Panc1 (cell line): ENCODE measurements around the gene RFX2. TPM values are rescaled to one million over a fixed set of nuclear protein-coding genes. Genes with fewer than 3 reads are reported as not detected.

Experiments used
- ATAC-seq: fragments of 200-7000 bp; cut with Tn5 transposase; 2 replicates; pipeline ENCODE4 v1.9.1; 2020; ENCODE audit warnings: mild to moderate bottlenecking, moderate library complexity
- BruUV-seq: library from RNA; stranded (reverse); fragments of 400-500 nt; replicated peaks from 2 replicates; lab custom pipeline; 2021; lab: Mats Ljungman, UMichigan
- CTCF ChIA-PET: fragments of 300-600 bp; sonication (Branson Sonifier 250); formaldehyde crosslinking; loops from one replicate; lab custom pipeline; 2022; ENCODE audit warnings: antibody characterized with exemption; lab: Charles Lee
- POLR2A ChIA-PET: fragments of 300-600 bp; sonication (Branson Sonifier 250); formaldehyde crosslinking; loops from one replicate; lab custom pipeline; 2022; ENCODE audit warnings: antibody characterized with exemption; lab: Charles Lee
- DNase-seq: peaks from one replicate; pipeline ENCODE4 v3.0.0-alpha.2; 2010; ENCODE audit warnings: low read depth, low spot score
- H3K27ac ChIP-seq: 2 replicates; pipeline ENCODE4 v1.5.1; 2011; ENCODE audit warnings: mild to moderate bottlenecking, low read length, inconsistent platforms
- H3K27me3 ChIP-seq: fragments of 200-500 bp; sonication (Bioruptor generic); 2 replicates; pipeline ENCODE4 v1.6.0; 2014; ENCODE audit warnings: low read length, inconsistent platforms; ENCODE audit not compliant: control insufficient read depth, insufficient read depth
- H3K36me3 ChIP-seq: fragments of 200-500 bp; sonication (Bioruptor generic); 2 replicates; pipeline ENCODE4 v1.5.1; 2014; ENCODE audit warnings: inconsistent platforms, mild to moderate bottlenecking, low read length, moderate library complexity; ENCODE audit not compliant: control insufficient read depth, insufficient read depth
- H3K4me1 ChIP-seq: 2 replicates; pipeline ENCODE4 v1.5.1; 2011; ENCODE audit warnings: inconsistent platforms, mild to moderate bottlenecking, low read length, moderate library complexity; ENCODE audit not compliant: control insufficient read depth, insufficient read depth
- H3K4me3 ChIP-seq, 2 experiments: 2 replicates each; pipeline ENCODE4 v1.5.1; 2011 to 2012; ENCODE audit warnings: low read depth in 2 of 2, low read length in 2 of 2, mild to moderate bottlenecking in 2 of 2, inconsistent platforms in 1 of 2, moderate library complexity in 1 of 2
- H3K9me3 ChIP-seq: fragments of 200-500 bp; sonication (Bioruptor generic); 2 replicates; pipeline ENCODE4 v1.5.1; 2014; ENCODE audit warnings: low read depth, mild to moderate bottlenecking, inconsistent platforms, low read length, moderate library complexity; ENCODE audit not compliant: control insufficient read depth, insufficient read depth
- POLR2AphosphoS5 ChIP-seq: IDR thresholded peaks from 2 replicates; pipeline ENCODE4 v1.6.1; 2012; ENCODE audit warnings: mild to moderate bottlenecking, low read depth, low read length, moderate library complexity
- REST ChIP-seq, 2 experiments: IDR thresholded peaks; 2 replicates each; pipeline ENCODE4 v1.6.1; 2011 to 2012; ENCODE audit warnings: low read depth in 2 of 2, control low read depth in 1 of 2, low read length in 1 of 2, mild to moderate bottlenecking in 1 of 2, moderate library complexity in 1 of 2; ENCODE audit not compliant: insufficient read depth in 1 of 2
- SIN3A ChIP-seq: IDR thresholded peaks from 2 replicates; pipeline ENCODE4 v1.6.1; 2012; ENCODE audit warnings: low read depth, mild to moderate bottlenecking, low read length, moderate library complexity, borderline replicate concordance; ENCODE audit not compliant: insufficient read depth
- TCF7L2 ChIP-seq: IDR thresholded peaks from 2 replicates; pipeline ENCODE4 v1.6.1; 2011; ENCODE audit warnings: mild to moderate bottlenecking, low read depth, low read length, inconsistent platforms
- in situ Hi-C: cut with HindIII; loops from 2 replicates; pipeline ENCODE4 v1.10.0; 2016; ENCODE audit warnings: low sequenced_read_pairs, low pct_unique_long_range_greater_than_20kb
- intact Hi-C: fragments of 100-400 bp; cut with micrococcal nuclease; formaldehyde crosslinking; loops from one replicate; pipeline ENCODE4 v1.10.0; 2022; ENCODE audit not compliant: unreplicated experiment
- total RNA-seq: library from RNA; stranded (reverse); gene quantifications from one replicate; pipeline ENCODE4 v1.2.1, GENCODE V29; 2021; ENCODE audit not compliant: unreplicated experiment
- TF ChIP-seq, protein P1 (sequence below): fragments of 450-650 bp; IDR thresholded peaks from 2 replicates; pipeline ENCODE4 v1.5.1; 2017; ENCODE audit warnings: mild to moderate bottlenecking

Gene RFX2
- total RNA-seq, 1 experiment from 2014 or later: 8.0 TPM

- no peak overlapping the region for H3K4me3 ChIP-seq
- no peaks in the 10 kb centered on the region for H3K27me3 ChIP-seq
- no peak overlapping the region for H3K27ac ChIP-seq
- intact Hi-C loops (no loop called here), in situ Hi-C loops (no loop called here)
- H3K36me3 ChIP-seq: no peaks in the 10 kb centered on the region
- ATAC-seq: no peak
- CTCF ChIA-PET: no interaction called here
- TF ChIP-seq REST (IDR thresholded peaks at IDR 0.05; ENCODE audit: insufficient read depth in 1 of 2, low read depth in 2 of 2, low read length in 1 of 2) (no peak), TCF7L2 (no peak), POLR2AphosphoS5 (no peak), SIN3A (no peak)
- TF ChIP-seq, protein P1, sequence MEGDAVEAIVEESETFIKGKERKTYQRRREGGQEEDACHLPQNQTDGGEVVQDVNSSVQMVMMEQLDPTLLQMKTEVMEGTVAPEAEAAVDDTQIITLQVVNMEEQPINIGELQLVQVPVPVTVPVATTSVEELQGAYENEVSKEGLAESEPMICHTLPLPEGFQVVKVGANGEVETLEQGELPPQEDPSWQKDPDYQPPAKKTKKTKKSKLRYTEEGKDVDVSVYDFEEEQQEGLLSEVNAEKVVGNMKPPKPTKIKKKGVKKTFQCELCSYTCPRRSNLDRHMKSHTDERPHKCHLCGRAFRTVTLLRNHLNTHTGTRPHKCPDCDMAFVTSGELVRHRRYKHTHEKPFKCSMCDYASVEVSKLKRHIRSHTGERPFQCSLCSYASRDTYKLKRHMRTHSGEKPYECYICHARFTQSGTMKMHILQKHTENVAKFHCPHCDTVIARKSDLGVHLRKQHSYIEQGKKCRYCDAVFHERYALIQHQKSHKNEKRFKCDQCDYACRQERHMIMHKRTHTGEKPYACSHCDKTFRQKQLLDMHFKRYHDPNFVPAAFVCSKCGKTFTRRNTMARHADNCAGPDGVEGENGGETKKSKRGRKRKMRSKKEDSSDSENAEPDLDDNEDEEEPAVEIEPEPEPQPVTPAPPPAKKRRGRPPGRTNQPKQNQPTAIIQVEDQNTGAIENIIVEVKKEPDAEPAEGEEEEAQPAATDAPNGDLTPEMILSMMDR: no peak
- DNase-seq: no peak
- no peaks in the 10 kb centered on the region for H3K9me3 ChIP-seq
- POLR2A ChIA-PET: no interaction called here
- no TSS peak for BruUV-seq
- 0 out of 2 replicates have a peak, but pooled peaks cover 3% of the 10 kb centered on the region for H3K4me1 ChIP-seq
Measured at GRCh38 chr19:6045108-6045507, 65.2 kb downstream of the RFX2 start.

GRCh38 chr19:6044056-6044805, 66.1 kb downstream of the RFX2 start:
- Histone ChIP-seq H3K27me3 (no peaks in the 10 kb centered on the region), H3K9me3 (no peaks in the 10 kb centered on the region), H3K27ac (no peak overlapping the region), H3K4me3 (no peak overlapping the region), H3K36me3 (no peaks in the 10 kb centered on the region), H3K4me1 (0 out of 2 replicates have a peak, but pooled peaks cover 3% of the 10 kb centered on the region)
- DNase-seq: no peak
- ChIA-PET CTCF (no interaction called here), POLR2A (no interaction called here)
- intact Hi-C loops: no loop called here
- BruUV-seq: no TSS peak
- TF ChIP-seq SIN3A (no peak), TCF7L2 (no peak), REST (IDR thresholded peaks at IDR 0.05; ENCODE audit: insufficient read depth in 1 of 2, low read depth in 2 of 2, low read length in 1 of 2) (no peak)
- TF ChIP-seq, protein P1: no peak
- no peak for ATAC-seq
- in situ Hi-C loops: no loop called here
